Muscle layer of duodenum (tissue), 2 donors: ENCODE data around the gene FRMD8.

ENCODE experiments used
- H3K27ac ChIP-seq: one replicate; pipeline ENCODE4 v1.7.0; 2013; ENCODE audit warnings: mild to moderate bottlenecking, low read length
- H3K27me3 ChIP-seq: one replicate; pipeline ENCODE4 v1.7.0; 2013; ENCODE audit warnings: low read depth, mild to moderate bottlenecking, control low read depth, low read length
- H3K36me3 ChIP-seq, 2 donors: one replicate each; pipeline ENCODE4 v1.7.0; 2013; ENCODE audit warnings: low read length in 2 of 2, control low read depth in 1 of 2, mild to moderate bottlenecking in 1 of 2; ENCODE audit not compliant: insufficient read depth in 2 of 2, control insufficient read depth in 1 of 2
- H3K4me1 ChIP-seq, 2 donors: one replicate each; pipeline ENCODE4 v1.7.0; 2013; ENCODE audit warnings: low read length in 2 of 2, mild to moderate bottlenecking in 2 of 2, control low read depth in 1 of 2, moderate library complexity in 1 of 2; ENCODE audit not compliant: insufficient read depth in 2 of 2, control insufficient read depth in 1 of 2
- H3K4me3 ChIP-seq, 2 donors: one replicate each; pipeline ENCODE4 v1.7.0; 2013; ENCODE audit warnings: low read length in 2 of 2, low read depth in 1 of 2, mild to moderate bottlenecking in 1 of 2
- H3K9me3 ChIP-seq, 2 donors: one replicate each; pipeline ENCODE4 v1.7.0; 2013; ENCODE audit warnings: low read length in 2 of 2, control low read depth in 1 of 2, mild to moderate bottlenecking in 1 of 2; ENCODE audit not compliant: control insufficient read depth in 1 of 2
- donor health status: healthy.

FRMD8 gene

DNA sequence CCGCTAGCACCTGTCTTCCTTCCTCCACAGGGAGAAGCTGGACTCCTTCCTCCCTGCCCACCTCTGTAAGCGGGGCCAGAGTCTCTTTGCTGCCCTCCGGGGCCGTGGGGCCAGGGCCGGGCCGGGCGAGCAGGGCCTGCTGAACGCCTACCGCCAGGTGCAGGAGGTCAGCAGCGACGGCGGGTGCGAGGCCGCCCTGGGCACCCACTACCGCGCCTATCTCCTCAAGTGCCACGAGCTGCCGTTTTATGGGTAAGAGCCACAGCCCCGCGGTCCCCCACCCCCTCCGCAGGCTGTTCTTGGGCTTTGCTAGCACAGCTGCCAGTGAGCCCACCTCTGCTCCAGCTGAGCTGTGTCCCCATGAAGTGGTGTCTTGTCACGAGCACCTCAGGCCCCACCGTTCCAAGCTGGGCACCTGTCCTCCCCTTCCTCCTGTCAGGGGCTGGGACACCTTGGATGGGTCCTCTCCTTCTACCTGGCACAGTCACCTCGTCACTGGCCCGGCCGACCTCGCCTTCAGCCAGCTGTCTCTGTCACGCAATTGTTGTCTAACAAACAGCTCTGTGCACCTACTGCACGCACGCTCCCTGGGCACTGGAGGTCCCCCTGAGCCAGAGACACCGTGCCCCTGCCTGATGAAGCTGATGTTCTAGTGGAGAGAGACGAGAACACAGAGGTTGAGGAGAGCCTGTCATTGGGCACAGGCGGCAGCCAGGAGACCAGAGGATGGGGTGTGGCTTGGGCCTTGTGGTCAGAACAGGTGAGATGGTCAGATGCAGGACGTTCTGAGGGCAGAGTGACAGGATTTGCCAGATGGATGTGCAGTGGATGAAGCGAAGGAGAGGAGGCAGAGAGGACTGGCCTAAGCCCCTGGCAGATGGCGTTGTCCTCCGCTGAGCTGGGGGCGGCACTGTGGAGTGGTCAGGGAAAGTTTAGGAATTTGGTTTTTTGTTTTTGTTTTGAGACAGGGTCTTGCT is 10.6 kb downstream of the FRMD8 start:
- no peaks in the 10 kb centered on the region for H3K9me3 ChIP-seq
- no peaks in the 10 kb centered on the region for H3K27me3 ChIP-seq
- peaks cover 0 to 3% of the 10 kb centered on the region in 2 donors for H3K4me1 ChIP-seq
- no peak overlapping the region for H3K4me3 ChIP-seq
- peaks cover 7 to 72% of the 10 kb centered on the region in 2 donors for H3K36me3 ChIP-seq
- no peak overlapping the region for H3K27ac ChIP-seq

DNA sequence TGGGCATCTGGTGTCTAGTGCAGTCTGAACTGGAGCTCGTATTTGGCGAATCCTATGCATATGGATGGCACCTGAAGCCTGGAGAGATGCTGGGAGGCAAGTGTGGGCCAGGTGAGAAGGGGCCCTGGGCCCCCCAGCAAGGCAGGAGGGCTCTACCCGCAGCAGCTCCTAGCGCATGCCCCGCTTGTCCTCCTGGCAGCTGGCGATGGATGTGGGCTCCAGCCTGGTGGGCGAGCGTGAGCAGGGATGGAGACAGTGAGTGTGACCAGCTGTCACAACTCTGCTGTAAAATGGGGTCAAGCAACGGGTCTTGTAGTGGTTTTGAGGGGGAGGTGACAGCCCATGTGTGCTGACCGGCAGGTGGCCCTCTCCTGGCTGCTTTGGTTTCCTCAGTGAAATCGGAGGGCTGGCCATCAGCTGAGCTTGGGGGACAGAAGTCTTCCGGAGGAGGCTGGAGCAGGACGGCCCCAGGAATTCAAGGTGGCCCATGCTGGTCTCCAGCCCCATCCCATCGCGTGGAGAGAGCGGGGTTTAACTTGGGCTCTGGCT is 12.0 kb downstream of the FRMD8 start:
- no peaks in the 10 kb centered on the region for H3K4me1 ChIP-seq
- peaks cover 7 to 63% of the 10 kb centered on the region in 2 donors for H3K36me3 ChIP-seq
- H3K27ac ChIP-seq, result no peak overlapping the region
- H3K9me3 ChIP-seq, result no peaks in the 10 kb centered on the region
- no peaks in the 10 kb centered on the region for H3K27me3 ChIP-seq
- no peak overlapping the region for H3K4me3 ChIP-seq

DNA sequence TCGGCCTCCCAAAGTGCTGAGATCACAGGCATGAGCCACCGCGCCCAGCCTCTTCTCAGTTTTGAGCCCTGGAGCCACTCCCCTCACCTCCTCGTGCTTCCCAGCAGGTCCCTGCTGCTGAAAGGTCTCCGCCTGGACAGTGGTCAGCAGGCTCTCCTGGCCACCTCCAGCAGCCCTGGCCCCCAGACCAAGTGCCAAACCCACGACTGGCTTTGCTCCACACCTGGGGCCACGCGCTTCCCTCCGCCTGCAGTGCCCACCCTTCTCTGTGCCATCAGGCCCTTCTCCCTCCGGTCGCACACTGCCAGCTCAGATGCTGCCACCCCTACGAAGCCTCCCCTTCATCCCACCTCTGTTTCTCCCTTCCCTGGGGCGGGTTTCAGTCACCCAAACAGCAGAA is 12.8 kb downstream of the FRMD8 start:
- H3K9me3 ChIP-seq, result no peaks in the 10 kb centered on the region
- no peaks in the 10 kb centered on the region for H3K27me3 ChIP-seq
- peaks cover 0 to 6% of the 10 kb centered on the region in 2 donors for H3K4me1 ChIP-seq
- peaks cover 7 to 55% of the 10 kb centered on the region in 2 donors for H3K36me3 ChIP-seq
- no peak overlapping the region for H3K4me3 ChIP-seq
- H3K27ac ChIP-seq, result no peak overlapping the region

DNA sequence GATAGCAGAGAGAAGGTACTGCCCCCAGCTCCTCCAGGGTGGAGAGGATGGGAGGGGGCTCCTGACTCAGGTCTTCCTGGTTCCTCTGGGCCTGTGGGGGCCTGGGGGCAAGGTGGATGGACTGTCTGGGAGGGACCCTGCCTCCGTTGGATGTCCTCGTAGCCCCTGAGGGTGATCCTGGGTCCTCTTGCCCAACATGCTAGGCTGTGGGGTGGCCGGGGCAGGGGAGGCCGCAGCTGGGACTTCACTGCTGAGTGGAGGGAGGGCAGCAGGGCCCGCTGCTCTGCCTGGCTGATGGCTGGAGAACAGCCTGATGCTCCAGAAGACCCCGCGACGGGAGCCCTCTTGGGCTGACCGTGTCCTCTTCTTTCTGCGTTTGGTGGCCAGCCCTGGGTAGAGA is 13.4 kb downstream of the FRMD8 start:
- Histone ChIP-seq H3K4me1 (peaks cover 0 to 6% of the 10 kb centered on the region in 2 donors), H3K9me3 (no peaks in the 10 kb centered on the region), H3K27me3 (no peaks in the 10 kb centered on the region), H3K4me3 (no peak overlapping the region), H3K36me3 (peaks cover 7 to 54% of the 10 kb centered on the region in 2 donors), H3K27ac (no peak overlapping the region)

DNA sequence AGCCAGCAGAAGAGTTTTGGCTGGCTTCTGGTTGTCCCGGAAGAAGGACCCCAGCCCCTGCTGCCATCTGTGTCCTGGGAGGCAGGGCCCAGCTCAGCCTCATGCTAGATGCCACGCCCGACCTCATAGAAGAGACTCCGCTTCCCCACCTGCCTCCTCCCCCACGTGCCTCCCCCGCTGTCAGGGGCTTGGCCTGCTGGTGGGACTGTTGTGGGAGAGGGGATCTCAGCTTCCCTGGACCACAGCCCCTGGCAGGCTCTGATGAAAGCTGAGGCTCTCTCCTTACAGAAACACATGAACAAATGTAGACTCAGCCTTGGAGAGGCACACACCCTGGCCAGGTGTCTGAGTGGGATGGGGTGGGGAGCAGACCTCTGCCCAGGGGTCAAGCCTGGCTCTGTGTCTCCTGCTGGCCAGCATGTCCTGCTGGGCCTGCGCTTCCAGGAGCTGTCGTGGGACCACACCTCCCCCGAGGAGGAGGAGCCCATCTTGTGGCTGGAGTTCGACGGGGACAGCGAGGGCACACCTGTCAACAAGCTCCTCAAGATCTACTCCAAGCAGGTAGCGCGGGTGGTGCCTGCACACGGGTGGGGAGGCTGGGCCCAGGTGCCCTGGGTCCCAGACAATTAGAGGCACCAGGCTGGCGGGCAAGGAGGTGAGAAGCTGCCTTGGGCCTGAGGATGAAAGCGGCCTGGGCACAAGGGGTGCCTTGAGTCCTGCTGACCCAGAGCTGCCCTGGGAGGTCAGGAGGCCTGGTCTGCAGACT is 14.1 kb downstream of the FRMD8 start:
- no peak overlapping the region for H3K4me3 ChIP-seq
- H3K4me1 ChIP-seq, result peaks cover 0 to 6% of the 10 kb centered on the region in 2 donors
- H3K9me3 ChIP-seq, result no peaks in the 10 kb centered on the region
- H3K27ac ChIP-seq, result no peak overlapping the region
- no peaks in the 10 kb centered on the region for H3K27me3 ChIP-seq
- H3K36me3 ChIP-seq, result peaks cover 7 to 59% of the 10 kb centered on the region in 2 donors

DNA sequence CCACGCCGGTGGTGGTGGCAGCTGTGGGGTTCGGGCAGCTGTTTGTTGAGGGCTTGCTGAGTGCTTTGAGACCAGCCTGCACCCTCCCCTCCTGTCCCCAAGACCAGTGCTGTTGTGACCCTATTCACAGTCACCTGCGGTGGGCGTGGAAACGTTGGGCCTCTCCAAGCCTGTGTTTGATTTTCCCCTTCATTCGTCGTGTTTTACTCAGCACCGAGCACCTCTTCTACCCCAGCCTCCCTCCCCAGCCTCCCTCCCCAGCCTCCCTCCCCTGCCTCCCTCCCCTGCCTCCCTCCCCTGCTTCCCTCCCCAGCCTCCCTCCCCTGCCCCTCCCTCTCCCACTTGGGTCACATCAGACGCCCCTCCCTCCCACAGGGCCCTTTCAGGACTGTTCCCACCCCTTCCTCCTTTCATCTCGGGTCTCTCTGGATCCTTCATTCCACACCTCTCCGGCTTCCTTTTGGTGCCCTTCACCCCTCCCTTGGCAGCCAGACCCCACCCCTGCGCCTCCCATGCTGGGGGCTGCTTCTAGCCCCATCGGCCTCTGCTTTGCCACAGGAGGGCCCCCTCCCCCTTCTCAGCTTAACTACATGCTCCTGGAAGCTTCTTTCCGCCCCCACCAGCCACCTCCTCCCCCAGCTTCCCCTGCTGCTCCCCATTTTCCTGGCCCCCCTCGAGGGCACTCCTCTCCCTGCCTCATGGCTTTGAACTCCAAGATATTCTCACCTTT is 14.8 kb downstream of the FRMD8 start:
- H3K27me3 ChIP-seq, result no peaks in the 10 kb centered on the region
- no peak overlapping the region for H3K27ac ChIP-seq
- peaks cover 0 to 6% of the 10 kb centered on the region in 2 donors for H3K4me1 ChIP-seq
- H3K4me3 ChIP-seq, result no peak overlapping the region
- H3K36me3 ChIP-seq, result peaks cover 7 to 60% of the 10 kb centered on the region in 2 donors
- H3K9me3 ChIP-seq, result no peaks in the 10 kb centered on the region

DNA sequence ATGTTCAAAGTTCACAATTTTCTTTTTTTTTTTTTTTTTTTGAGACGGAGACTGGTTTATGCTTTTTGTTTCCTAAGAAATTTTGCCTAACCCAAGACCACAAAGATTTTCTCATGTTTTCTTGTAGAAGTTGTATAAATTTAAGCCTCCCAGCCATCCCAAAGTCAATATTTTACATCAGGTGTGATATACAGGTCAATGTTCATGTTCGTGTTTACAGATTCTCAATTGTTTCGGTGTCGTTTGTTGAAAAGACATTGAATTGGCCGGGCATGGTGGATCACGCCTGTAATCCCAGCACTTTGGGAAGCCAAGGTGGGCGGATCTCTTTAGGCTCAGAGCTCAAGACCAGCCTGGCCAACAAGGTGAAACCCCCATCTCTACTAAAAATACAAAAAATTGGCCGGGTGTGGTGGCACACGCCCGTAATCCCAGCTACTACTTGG is 15.4 kb downstream of the FRMD8 start:
- H3K27me3 ChIP-seq, result no peaks in the 10 kb centered on the region
- H3K27ac ChIP-seq, result no peak overlapping the region
- H3K36me3 ChIP-seq, result peaks cover 7 to 54% of the 10 kb centered on the region in 2 donors
- peaks cover 0 to 6% of the 10 kb centered on the region in 2 donors for H3K4me1 ChIP-seq
- H3K9me3 ChIP-seq, result no peaks in the 10 kb centered on the region
- no peak overlapping the region for H3K4me3 ChIP-seq

DNA sequence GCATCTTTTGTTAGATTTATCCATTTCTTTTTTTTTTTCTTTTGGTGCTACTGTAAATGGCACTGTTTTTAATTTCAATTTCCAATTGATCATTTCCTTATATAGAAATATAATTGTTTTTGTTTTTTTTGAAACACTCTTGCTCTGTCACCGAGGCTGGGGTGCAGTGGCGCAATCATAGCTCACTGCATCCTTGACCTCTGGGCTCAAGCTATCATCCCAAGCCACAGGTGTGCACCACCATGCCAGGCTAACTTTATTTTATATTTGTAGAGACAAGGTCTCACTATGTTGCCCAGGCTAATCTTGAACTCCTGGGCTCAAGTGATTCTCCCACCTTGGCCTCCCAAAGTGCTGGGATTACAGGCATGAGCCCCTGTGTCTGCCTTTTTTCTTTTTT is 16.4 kb downstream of the FRMD8 start:
- peaks cover 3 to 45% of the 10 kb centered on the region in 2 donors for H3K36me3 ChIP-seq
- H3K27me3 ChIP-seq, result no peaks in the 10 kb centered on the region
- H3K27ac ChIP-seq, result no peak overlapping the region
- no peaks in the 10 kb centered on the region for H3K9me3 ChIP-seq
- peaks cover 0 to 6% of the 10 kb centered on the region in 2 donors for H3K4me1 ChIP-seq
- H3K4me3 ChIP-seq, result no peak overlapping the region

DNA sequence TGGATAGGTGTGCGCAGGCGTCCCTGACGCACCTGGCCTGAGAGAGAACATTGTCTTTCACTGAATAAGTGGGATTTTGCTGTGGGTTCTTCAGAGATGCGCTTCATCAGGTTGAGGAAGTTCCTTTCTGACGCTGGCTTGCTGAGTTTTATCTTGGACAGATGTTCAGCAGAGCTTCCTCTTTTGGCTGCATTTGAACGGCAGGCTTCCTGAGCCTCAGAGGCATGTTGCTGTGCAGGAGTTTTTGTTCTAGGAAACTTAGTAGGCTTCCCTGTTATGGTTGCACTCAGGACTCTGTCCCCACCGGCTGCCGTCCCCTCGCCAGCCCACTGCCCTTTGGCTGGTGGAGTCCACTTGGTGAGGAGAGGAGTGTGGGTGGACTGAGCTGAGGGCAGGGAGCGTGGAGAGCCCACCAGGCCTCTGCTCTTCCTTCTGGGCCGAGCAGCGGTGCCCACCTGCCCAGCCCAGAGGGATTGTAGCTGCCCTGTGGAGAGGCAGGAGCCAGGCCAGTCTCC is 17.2 kb downstream of the FRMD8 start:
- H3K27me3 ChIP-seq, result no peaks in the 10 kb centered on the region
- H3K9me3 ChIP-seq, result no peaks in the 10 kb centered on the region
- H3K36me3 ChIP-seq, result peaks cover 4 to 45% of the 10 kb centered on the region in 2 donors
- H3K27ac ChIP-seq, result no peak overlapping the region
- no peak overlapping the region for H3K4me3 ChIP-seq
- H3K4me1 ChIP-seq, result peaks cover 0 to 6% of the 10 kb centered on the region in 2 donors

DNA sequence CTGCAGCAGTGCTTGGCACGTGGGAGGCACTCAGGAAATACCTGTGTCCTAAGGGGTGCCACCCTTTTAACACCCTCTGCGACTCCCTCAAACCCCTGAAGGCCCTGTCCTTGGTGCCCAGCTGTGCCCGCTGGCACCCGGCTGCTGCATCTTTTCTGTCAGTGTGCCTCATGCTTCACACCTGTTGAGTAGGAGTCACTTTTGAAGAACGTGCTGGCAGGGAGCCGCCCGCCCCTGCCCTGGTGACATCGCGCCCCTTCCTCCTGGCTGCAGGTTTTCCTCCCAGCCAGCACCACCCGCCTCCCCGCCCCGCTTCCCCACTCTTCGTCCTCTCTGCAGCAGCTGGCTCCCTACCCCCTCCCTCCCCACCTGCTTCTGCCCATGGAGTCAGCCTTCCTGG is 17.8 kb downstream of the FRMD8 start:
- Histone ChIP-seq H3K4me3 (no peak overlapping the region), H3K36me3 (peaks cover 7 to 48% of the 10 kb centered on the region in 2 donors), H3K9me3 (no peaks in the 10 kb centered on the region), H3K27me3 (no peaks in the 10 kb centered on the region), H3K4me1 (peaks cover 0 to 6% of the 10 kb centered on the region in 2 donors), H3K27ac (no peak overlapping the region)
